ENCODE measurements around the gene DAGLB. TPM values are rescaled to one million over a fixed set of nuclear protein-coding genes. Genes with fewer than 3 reads are reported as not detected.
"Not testable (repeated sequence)": the region's sequence is repeated elsewhere in the genome, so short reads cannot be mapped to it uniquely, and the experiment has no call there.

The DAGLB gene
- total RNA-seq, 1 experiment from 2014 or later: 29.5 TPM

GRCh38 chr7:6403907-6404306 is 43.8 kb downstream of the DAGLB start:
- Mint-ChIP-seq H3K27me3 (ENCODE audit: insufficient read depth, unreplicated experiment) (no peaks in the 10 kb centered on the region), H3K9me3 (ENCODE audit: unreplicated experiment) (no peaks in the 10 kb centered on the region), H3K27ac (ENCODE audit: low read depth, unreplicated experiment) (peak overlapping the region; percentile 79), H3K36me3 (ENCODE audit: insufficient read depth, unreplicated experiment) (peaks cover 89% of the 10 kb centered on the region), H3K4me1 (ENCODE audit: insufficient read depth, unreplicated experiment) (peaks cover 25% of the 10 kb centered on the region), H3K4me3 (ENCODE audit: unreplicated experiment) (no peak overlapping the region)
- no peak for DNase-seq (ENCODE audit: unreplicated experiment)
- CTCF ChIA-PET: interaction anchor here (1.1 to 1.5 kb wide), 2 partner anchors 18 to 20 kb away, joined by 3 to 4 read pairs; no protein-coding TSS in a partner anchor
- BruUV-seq (replicated peaks): no TSS peak
- POLR2A ChIA-PET: interaction anchor here (1.1 to 2.5 kb wide), 2 partner anchors 36 to 44 kb away, joined by 3 to 7 read pairs; partner anchors contain the start of gene DAGLB
- no peak for TF ChIP-seq CTCF (IDR thresholded peaks at IDR 0.05; ENCODE audit: unreplicated experiment)
- intact Hi-C loops (cut with micrococcal nuclease): no loop called here

GRCh38 chr7:6402741-6403140 is 45.0 kb downstream of the DAGLB start:
- DNase-seq (ENCODE audit: unreplicated experiment): no peak
- Mint-ChIP-seq H3K27me3 (ENCODE audit: insufficient read depth, unreplicated experiment) (no peaks in the 10 kb centered on the region), H3K4me3 (ENCODE audit: unreplicated experiment) (no peak overlapping the region), H3K9me3 (ENCODE audit: unreplicated experiment) (no peaks in the 10 kb centered on the region), H3K4me1 (ENCODE audit: insufficient read depth, unreplicated experiment) (peaks cover 31% of the 10 kb centered on the region), H3K36me3 (ENCODE audit: insufficient read depth, unreplicated experiment) (peaks cover 78% of the 10 kb centered on the region), H3K27ac (ENCODE audit: low read depth, unreplicated experiment) (no peak overlapping the region)
- POLR2A ChIA-PET: interaction anchor here (1.0 to 2.5 kb wide), 4 partner anchors 11 to 46 kb away, joined by 3 to 7 read pairs (median 4); partner anchors contain the start of gene DAGLB
- CTCF ChIA-PET: interaction anchor here (0.9 to 1.1 kb wide), 2 partner anchors 11 to 53 kb away, joined by 3 read pairs; no protein-coding TSS in a partner anchor
- TF ChIP-seq CTCF (IDR thresholded peaks at IDR 0.05; ENCODE audit: unreplicated experiment): no peak
- intact Hi-C loops (cut with micrococcal nuclease): no loop called here
- no TSS peak for BruUV-seq (replicated peaks)

GRCh38 chr7:6402041-6402440 is 45.7 kb downstream of the DAGLB start:
- H3K27me3 Mint-ChIP-seq (ENCODE audit: insufficient read depth, unreplicated experiment): no peaks in the 10 kb centered on the region
- H3K36me3 Mint-ChIP-seq (ENCODE audit: insufficient read depth, unreplicated experiment): peaks cover 71% of the 10 kb centered on the region
- H3K9me3 Mint-ChIP-seq (ENCODE audit: unreplicated experiment): no peaks in the 10 kb centered on the region
- no peak overlapping the region for H3K4me3 Mint-ChIP-seq (ENCODE audit: unreplicated experiment)
- peaks cover 31% of the 10 kb centered on the region for H3K4me1 Mint-ChIP-seq (ENCODE audit: insufficient read depth, unreplicated experiment)
- DNase-seq (ENCODE audit: unreplicated experiment): no peak
- no TSS peak for BruUV-seq (replicated peaks)
- peak overlapping the region; percentile 27 for H3K27ac Mint-ChIP-seq (ENCODE audit: low read depth, unreplicated experiment)
- no peak for TF ChIP-seq CTCF (IDR thresholded peaks at IDR 0.05; ENCODE audit: unreplicated experiment)
- ChIA-PET CTCF (no interaction called here), POLR2A (interaction anchor here (1.1 kb wide), 1 partner anchor 21 kb away, joined by 3 read pairs; no protein-coding TSS in a partner anchor)
- intact Hi-C loops (cut with micrococcal nuclease): no loop called here

- no peak for TF ChIP-seq CTCF (IDR thresholded peaks at IDR 0.05; ENCODE audit: unreplicated experiment)
- H3K27ac Mint-ChIP-seq (ENCODE audit: low read depth, unreplicated experiment): peak overlapping the region; percentile 27
- intact Hi-C loops (cut with micrococcal nuclease): no loop called here
- ChIA-PET POLR2A (interaction anchor here (1.1 kb wide), 1 partner anchor 21 kb away, joined by 3 read pairs; no protein-coding TSS in a partner anchor), CTCF (no interaction called here)
- no peak overlapping the region for H3K4me3 Mint-ChIP-seq (ENCODE audit: unreplicated experiment)
- H3K4me1 Mint-ChIP-seq (ENCODE audit: insufficient read depth, unreplicated experiment): peaks cover 31% of the 10 kb centered on the region
- DNase-seq (ENCODE audit: unreplicated experiment): no peak
- H3K27me3 Mint-ChIP-seq (ENCODE audit: insufficient read depth, unreplicated experiment): no peaks in the 10 kb centered on the region
- no TSS peak for BruUV-seq (replicated peaks)
- peaks cover 66% of the 10 kb centered on the region for H3K36me3 Mint-ChIP-seq (ENCODE audit: insufficient read depth, unreplicated experiment)
- H3K9me3 Mint-ChIP-seq (ENCODE audit: unreplicated experiment): no peaks in the 10 kb centered on the region
Observed at GRCh38 chr7:6401536-6401935, 46.2 kb downstream of the DAGLB start.

- DNase-seq (ENCODE audit: unreplicated experiment); BruUV-seq (replicated peaks); H3K27me3 Mint-ChIP-seq (ENCODE audit: insufficient read depth, unreplicated experiment); intact Hi-C loops (cut with micrococcal nuclease); H3K4me3 Mint-ChIP-seq (ENCODE audit: unreplicated experiment); CTCF ChIA-PET; H3K9me3 Mint-ChIP-seq (ENCODE audit: unreplicated experiment): not testable (repeated sequence)
- Mint-ChIP-seq H3K36me3 (ENCODE audit: insufficient read depth, unreplicated experiment) (peaks cover 66% of the 10 kb centered on the region), H3K4me1 (ENCODE audit: insufficient read depth, unreplicated experiment) (peaks cover 39% of the 10 kb centered on the region), H3K27ac (ENCODE audit: low read depth, unreplicated experiment) (peak overlapping the region; percentile 63)
- POLR2A ChIA-PET: interaction anchor here (1.2 to 2.9 kb wide), 3 partner anchors 15 to 51 kb away, joined by 3 to 28 read pairs (median 6); no protein-coding TSS in a partner anchor
Observed at GRCh38 chr7:6400243-6401105, 47.3 kb downstream of the DAGLB start.
